ENCODE results near the gene SERPINA4. TPM values are rescaled to one million over a fixed set of nuclear protein-coding genes. Genes with fewer than 3 reads are reported as not detected.

The SERPINA4 gene
- total RNA-seq, 1 donor from 2014 or later, result not detected

- Histone ChIP-seq H3K4me3 (ENCODE audit: insufficient read depth, low read depth, low read length) (no peak overlapping the region), H3K36me3 (ENCODE audit: insufficient read depth, low read length) (no peaks in the 10 kb centered on the region), H3K27ac (ENCODE audit: low read depth, low read length) (no peak overlapping the region), H3K79me2 (ENCODE audit: insufficient read depth, low read length) (no peaks in the 10 kb centered on the region), H3K9ac (ENCODE audit: low read length) (no peak overlapping the region), H4K20me1 (ENCODE audit: insufficient read depth, low read length) (no peaks in the 10 kb centered on the region), H2AFZ (ENCODE audit: low read depth, low read length) (peak overlapping the region; percentile 55), H3K4me2 (ENCODE audit: low read length) (no peak overlapping the region), H3K9me3 (ENCODE audit: insufficient read depth, low read depth, low read length) (no peaks in the 10 kb centered on the region), H3K27me3 (ENCODE audit: insufficient read depth, low read length) (no peaks in the 10 kb centered on the region), H3K4me1 (ENCODE audit: insufficient read depth, low read length) (no peaks in the 10 kb centered on the region)
- TF ChIP-seq CTCF (IDR thresholded peaks at IDR 0.05; ENCODE audit: insufficient read depth, low read depth, low read length), result peak; percentile 81
- no peak for TF ChIP-seq EZH2 (IDR thresholded peaks at IDR 0.05; ENCODE audit: insufficient read depth, low read length)
- no peak overlapping the region for H3K27ac Mint-ChIP-seq (ENCODE audit: unreplicated experiment)
- H3K27me3 Mint-ChIP-seq (ENCODE audit: low read depth, unreplicated experiment), result peaks cover 16% of the 10 kb centered on the region
- no peaks in the 10 kb centered on the region for H3K4me1 Mint-ChIP-seq (ENCODE audit: low read depth, unreplicated experiment)
- no peaks in the 10 kb centered on the region for H3K36me3 Mint-ChIP-seq (ENCODE audit: low read depth, unreplicated experiment)
- no peak for FAIRE-seq
- DNase-seq (ENCODE audit: low read depth), result peak; percentile 18
- H3K4me3 Mint-ChIP-seq (ENCODE audit: unreplicated experiment), result no peak overlapping the region
- peaks cover 17% of the 10 kb centered on the region for H3K9me3 Mint-ChIP-seq (ENCODE audit: unreplicated experiment)
Measured at GRCh38 chr14:94548999-94549985, 11.9 kb upstream of the SERPINA4 start.

- Histone ChIP-seq H3K4me2 (ENCODE audit: low read length) (no peak overlapping the region), H3K27me3 (ENCODE audit: insufficient read depth, low read length) (no peaks in the 10 kb centered on the region), H3K4me1 (ENCODE audit: insufficient read depth, low read length) (no peaks in the 10 kb centered on the region), H3K79me2 (ENCODE audit: insufficient read depth, low read length) (no peaks in the 10 kb centered on the region), H2AFZ (ENCODE audit: low read depth, low read length) (no peak overlapping the region), H4K20me1 (ENCODE audit: insufficient read depth, low read length) (no peaks in the 10 kb centered on the region), H3K4me3 (ENCODE audit: insufficient read depth, low read depth, low read length) (no peak overlapping the region), H3K9ac (ENCODE audit: low read length) (no peak overlapping the region), H3K36me3 (ENCODE audit: insufficient read depth, low read length) (no peaks in the 10 kb centered on the region), H3K9me3 (ENCODE audit: insufficient read depth, low read depth, low read length) (no peaks in the 10 kb centered on the region), H3K27ac (ENCODE audit: low read depth, low read length) (no peak overlapping the region)
- TF ChIP-seq CTCF (IDR thresholded peaks at IDR 0.05; ENCODE audit: insufficient read depth, low read depth, low read length) (no peak), EZH2 (IDR thresholded peaks at IDR 0.05; ENCODE audit: insufficient read depth, low read length) (no peak)
- Mint-ChIP-seq H3K4me3 (ENCODE audit: unreplicated experiment) (no peak overlapping the region), H3K36me3 (ENCODE audit: low read depth, unreplicated experiment) (no peaks in the 10 kb centered on the region), H3K27me3 (ENCODE audit: low read depth, unreplicated experiment) (peaks cover 16% of the 10 kb centered on the region), H3K4me1 (ENCODE audit: low read depth, unreplicated experiment) (no peaks in the 10 kb centered on the region), H3K27ac (ENCODE audit: unreplicated experiment) (no peak overlapping the region), H3K9me3 (ENCODE audit: unreplicated experiment) (peaks cover 17% of the 10 kb centered on the region)
- DNase-seq (ENCODE audit: low read depth), result no peak
- no peak for FAIRE-seq
Measured at GRCh38 chr14:94550041-94550440, 11.2 kb upstream of the SERPINA4 start.

GRCh38 chr14:94555991-94556390, 5.3 kb upstream of the SERPINA4 start:
- H3K27me3 Mint-ChIP-seq (ENCODE audit: low read depth, unreplicated experiment), result peaks cover 6% of the 10 kb centered on the region
- Histone ChIP-seq H2AFZ (ENCODE audit: low read depth, low read length) (no peak overlapping the region), H3K4me2 (ENCODE audit: low read length) (no peak overlapping the region), H3K79me2 (ENCODE audit: insufficient read depth, low read length) (no peaks in the 10 kb centered on the region), H3K4me1 (ENCODE audit: insufficient read depth, low read length) (no peaks in the 10 kb centered on the region), H3K27me3 (ENCODE audit: insufficient read depth, low read length) (no peaks in the 10 kb centered on the region), H3K36me3 (ENCODE audit: insufficient read depth, low read length) (no peaks in the 10 kb centered on the region), H3K9ac (ENCODE audit: low read length) (no peak overlapping the region), H3K4me3 (ENCODE audit: insufficient read depth, low read depth, low read length) (no peak overlapping the region), H3K27ac (ENCODE audit: low read depth, low read length) (no peak overlapping the region), H4K20me1 (ENCODE audit: insufficient read depth, low read length) (no peaks in the 10 kb centered on the region), H3K9me3 (ENCODE audit: insufficient read depth, low read depth, low read length) (no peaks in the 10 kb centered on the region)
- H3K4me3 Mint-ChIP-seq (ENCODE audit: unreplicated experiment), result no peak overlapping the region
- TF ChIP-seq CTCF (IDR thresholded peaks at IDR 0.05; ENCODE audit: insufficient read depth, low read depth, low read length) (no peak), EZH2 (IDR thresholded peaks at IDR 0.05; ENCODE audit: insufficient read depth, low read length) (no peak)
- no peak overlapping the region for H3K27ac Mint-ChIP-seq (ENCODE audit: unreplicated experiment)
- DNase-seq (ENCODE audit: low read depth) (no peak), FAIRE-seq (no peak)
- H3K9me3 Mint-ChIP-seq (ENCODE audit: unreplicated experiment), result peaks cover 6% of the 10 kb centered on the region
- H3K4me1 Mint-ChIP-seq (ENCODE audit: low read depth, unreplicated experiment), result no peaks in the 10 kb centered on the region
- H3K36me3 Mint-ChIP-seq (ENCODE audit: low read depth, unreplicated experiment), result no peaks in the 10 kb centered on the region

Measured in astrocyte (in vitro differentiated cells and primary cell).